ENCODE results near the gene RAPGEF2.

- TF ChIP-seq CTCF (conservative IDR thresholded peaks at IDR 0.05) = no peak
- TF ChIP-seq EZH2 (IDR thresholded peaks at IDR 0.05; ENCODE audit: low read depth) = no peak
These were observed 195.6 kb downstream of the RAPGEF2 start for GRCh38 chr4:159298502-159298901.

Data from PC-9 (cell line).